ENCODE measurements around the gene GNA15. TPM values are rescaled to one million over a fixed set of nuclear protein-coding genes. Genes with fewer than 3 reads are reported as not detected.
A peak's percentile ranks its signal among the peaks of the same experiment; 100 is the strongest.

The GNA15 gene
- total and polyA plus RNA-seq, 8 donors: 0.19 to 3.0 (median 1.3) TPM

DNA sequence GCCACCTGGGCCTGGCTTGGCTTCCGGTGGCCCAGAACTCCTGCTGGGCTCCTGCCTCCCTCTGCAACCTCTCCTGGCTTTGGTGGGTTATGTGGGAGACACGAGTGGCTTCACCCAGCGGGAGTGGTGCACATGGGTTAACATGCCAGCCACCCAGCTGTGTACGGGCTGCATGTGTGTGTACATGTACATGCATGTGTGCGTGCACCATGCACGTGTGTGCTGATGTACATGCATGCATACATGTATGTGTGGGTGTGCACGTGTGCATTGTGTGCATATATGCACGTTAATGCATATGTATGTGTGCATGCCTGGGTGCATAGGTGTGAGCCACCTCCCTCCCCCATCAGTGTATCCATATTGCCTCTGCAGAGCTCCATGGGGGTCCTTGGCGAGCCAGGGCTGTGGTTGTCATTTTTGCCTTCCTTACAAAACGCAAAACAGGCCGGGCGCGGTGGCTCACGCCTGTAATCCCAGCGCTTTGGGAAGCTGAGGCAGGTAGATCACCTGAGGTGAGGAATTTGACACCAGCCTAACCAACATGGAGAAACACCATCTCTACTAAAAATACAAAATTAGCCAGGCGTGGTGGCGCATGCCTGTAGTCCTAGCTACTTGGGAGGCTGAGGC is 29.2 kb upstream of the GNA15 start:
- Histone ChIP-seq H3K4me1 (peaks cover 3 to 9% (median 6%) of the 10 kb centered on the region in 3 donors), H3K9me3 (no peaks in the 10 kb centered on the region), H3K36me3 (no peaks in the 10 kb centered on the region), H3K27me3 (no peaks in the 10 kb centered on the region), H3K27ac (no peak overlapping the region), H3K4me3 (no peak overlapping the region)
- TF ChIP-seq, protein P1, sequence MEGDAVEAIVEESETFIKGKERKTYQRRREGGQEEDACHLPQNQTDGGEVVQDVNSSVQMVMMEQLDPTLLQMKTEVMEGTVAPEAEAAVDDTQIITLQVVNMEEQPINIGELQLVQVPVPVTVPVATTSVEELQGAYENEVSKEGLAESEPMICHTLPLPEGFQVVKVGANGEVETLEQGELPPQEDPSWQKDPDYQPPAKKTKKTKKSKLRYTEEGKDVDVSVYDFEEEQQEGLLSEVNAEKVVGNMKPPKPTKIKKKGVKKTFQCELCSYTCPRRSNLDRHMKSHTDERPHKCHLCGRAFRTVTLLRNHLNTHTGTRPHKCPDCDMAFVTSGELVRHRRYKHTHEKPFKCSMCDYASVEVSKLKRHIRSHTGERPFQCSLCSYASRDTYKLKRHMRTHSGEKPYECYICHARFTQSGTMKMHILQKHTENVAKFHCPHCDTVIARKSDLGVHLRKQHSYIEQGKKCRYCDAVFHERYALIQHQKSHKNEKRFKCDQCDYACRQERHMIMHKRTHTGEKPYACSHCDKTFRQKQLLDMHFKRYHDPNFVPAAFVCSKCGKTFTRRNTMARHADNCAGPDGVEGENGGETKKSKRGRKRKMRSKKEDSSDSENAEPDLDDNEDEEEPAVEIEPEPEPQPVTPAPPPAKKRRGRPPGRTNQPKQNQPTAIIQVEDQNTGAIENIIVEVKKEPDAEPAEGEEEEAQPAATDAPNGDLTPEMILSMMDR (IDR thresholded peaks at IDR 0.05): no peak
- no peak for DNase-seq
- WGBS, 2 donors: 93 to 94% methylated on average over 17 of the region's 17 CpGs
- intact Hi-C loops (cut with DNase I): loop anchor here in 2 of 3 donors (5.0 to 10.0 kb wide), 2 partner anchors 142 to 144 kb away; no protein-coding TSS in a partner anchor
- no peak for FAIRE-seq
- ATAC-seq: no peak

- TF ChIP-seq, protein P1 (IDR thresholded peaks at IDR 0.05): no peak
- intact Hi-C loops (cut with DNase I): loop anchor here in 2 of 3 donors (5.0 to 10.0 kb wide), 2 partner anchors 143 to 145 kb away; no protein-coding TSS in a partner anchor
- no peak overlapping the region for H3K27ac ChIP-seq
- no peak overlapping the region for H3K4me3 ChIP-seq
- H3K9me3 ChIP-seq: no peaks in the 10 kb centered on the region
- FAIRE-seq (no peak), ATAC-seq (no peak), DNase-seq (no peak)
- no peaks in the 10 kb centered on the region for H3K27me3 ChIP-seq
- peaks cover 3 to 9% (median 6%) of the 10 kb centered on the region in 3 donors for H3K4me1 ChIP-seq
- 84 to 88% methylated on average over 7 of the region's 7 CpGs for WGBS, 2 donors
- no peaks in the 10 kb centered on the region for H3K36me3 ChIP-seq
These were observed 28.2 kb upstream of the GNA15 start for GRCh38 chr19:3107658-3108057.

DNA sequence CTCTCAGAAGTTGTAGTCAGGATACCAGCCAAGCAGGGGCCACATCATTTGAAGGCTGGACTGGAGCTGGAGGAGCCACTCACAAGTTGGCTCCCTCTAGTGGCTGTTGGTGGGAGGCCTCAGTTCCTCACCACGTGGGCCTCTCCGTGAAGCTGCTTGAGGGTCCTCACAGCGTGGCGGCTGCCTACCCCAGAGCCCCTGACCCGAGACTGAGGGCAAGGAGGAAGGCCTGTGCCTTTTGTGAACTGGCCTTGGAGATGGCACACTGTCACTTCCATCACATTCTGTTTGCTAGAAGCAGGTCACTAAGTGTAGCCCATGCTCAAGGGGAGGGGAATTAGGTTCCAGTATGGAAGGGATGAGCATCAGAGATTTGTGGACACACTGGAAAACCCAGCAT is 27.1 kb upstream of the GNA15 start:
- Histone ChIP-seq H3K27ac (no peak overlapping the region), H3K27me3 (no peaks in the 10 kb centered on the region), H3K4me3 (no peak overlapping the region), H3K9me3 (no peaks in the 10 kb centered on the region), H3K36me3 (no peaks in the 10 kb centered on the region), H3K4me1 (peaks cover 0 to 1% (median under 1%) of the 10 kb centered on the region in 3 donors)
- FAIRE-seq: no peak
- 48 to 53% methylated on average over 5 of the region's 5 CpGs for WGBS, 2 donors
- TF ChIP-seq, protein P1 (IDR thresholded peaks at IDR 0.05): peak; percentile 63 to 84 (median 74)
- peak; percentile 33 to 71 (median 60) for ATAC-seq
- peak in 1 of 6 donors; percentile 61 for DNase-seq
- intact Hi-C loops (cut with DNase I): loop anchor here in 2 of 3 donors (5.0 to 10.0 kb wide), 2 partner anchors 144 to 146 kb away; no protein-coding TSS in a partner anchor

- Histone ChIP-seq H3K4me1 (no peaks in the 10 kb centered on the region), H3K36me3 (no peaks in the 10 kb centered on the region), H3K9me3 (no peaks in the 10 kb centered on the region), H3K4me3 (no peak overlapping the region), H3K27ac (no peak overlapping the region), H3K27me3 (no peaks in the 10 kb centered on the region)
- intact Hi-C loops (cut with DNase I): loop anchor here in 2 of 3 donors (5.0 to 10.0 kb wide), 2 partner anchors 145 to 147 kb away; no protein-coding TSS in a partner anchor
- FAIRE-seq (no peak), ATAC-seq (no peak), DNase-seq (peak in 1 of 6 donors; percentile 66)
- 86 to 90% methylated on average over 22 of the region's 22 CpGs for WGBS, 2 donors
- TF ChIP-seq, protein P1 (IDR thresholded peaks at IDR 0.05): no peak
These were observed 26.3 kb upstream of the GNA15 start for GRCh38 chr19:3109491-3109890.

Data from pancreas (tissue), 10 donors.